K562 (cell line): ENCODE data around the gene ANO3.

ENCODE experiments used
- ADNP ChIP-seq: fragments of 200-800 bp; sonication (Bioruptor generic); IDR thresholded peaks from 2 replicates; pipeline ENCODE4 v1.6.1; 2016; ENCODE audit warnings: missing genetic modification characterization, missing compliant biosample characterization
- CBX8 ChIP-seq: fragments of 200-600 bp; sonication (generic); IDR thresholded peaks from 2 replicates; pipeline ENCODE4 v1.6.1; 2012; ENCODE audit warnings: borderline replicate concordance, mixed run types, low read depth, mild to moderate bottlenecking, moderate library complexity, mixed read lengths, low read length, control low read depth, inconsistent platforms; ENCODE audit not compliant: poor library complexity, severe bottlenecking; ENCODE audit errors: extremely low read depth
- DIDO1 ChIP-seq: fragments of 450-650 bp; IDR thresholded peaks from 2 replicates; pipeline ENCODE4 v1.6.1; 2016; ENCODE audit warnings: low read depth, missing biosample characterization, missing genetic modification characterization
- FOS ChIP-seq: IDR thresholded peaks from 3 replicates; pipeline ENCODE4 v1.6.1; 2011; ENCODE audit not compliant: insufficient read length; ENCODE audit errors: extremely low read depth
- GTF2F1 ChIP-seq: IDR thresholded peaks from 2 replicates; pipeline ENCODE4 v1.6.1; 2011; ENCODE audit warnings: low read depth, low read length, improper control_type of control experiment
- HDGF ChIP-seq: fragments of 450-650 bp; IDR thresholded peaks from 2 replicates; pipeline ENCODE4 v1.6.1; 2016
- KDM4B ChIP-seq, 2 experiments: fragments of 450-650 bp in 1 of 2; sonication (generic) in 1 of 2; IDR thresholded peaks; 2 replicates each; pipeline ENCODE4 v1.6.1; 2016 to 2017; ENCODE audit warnings: borderline replicate concordance in 2 of 2, antibody characterized with exemption in 1 of 2, low read depth in 1 of 2, mild to moderate bottlenecking in 1 of 2
- MECOM ChIP-seq: fragments of 250-450 bp; sonication (Bioruptor Pico); IDR thresholded peaks from 2 replicates; pipeline ENCODE4 v1.8.0; 2022; ENCODE audit warnings: inconsistent platforms
- MXI1 ChIP-seq: IDR thresholded peaks from 2 replicates; pipeline ENCODE4 v1.6.1; 2011; ENCODE audit warnings: low read depth, mild to moderate bottlenecking, improper control_type of control experiment, low read length
- NCOA4 ChIP-seq: fragments of 450-650 bp; IDR thresholded peaks from 2 replicates; pipeline ENCODE4 v1.6.1; 2018; ENCODE audit warnings: mild to moderate bottlenecking; ENCODE audit not compliant: partially characterized antibody
- TF ChIP-seq, protein P1 (sequence below), 3 experiments: IDR thresholded peaks in 2 of 3; conservative IDR thresholded peaks in 1 of 3; 2 replicates each; pipeline ENCODE4 v1.5.1; 2011 to 2012; ENCODE audit warnings: low read length in 3 of 3, mild to moderate bottlenecking in 3 of 3, control low read depth in 2 of 3, improper control_type of control experiment in 1 of 3, inconsistent platforms in 1 of 3, low read depth in 1 of 3, mixed read lengths in 1 of 3, moderate library complexity in 1 of 3; ENCODE audit not compliant: insufficient read depth in 2 of 3
- TF ChIP-seq, protein P2 (sequence below), 2 experiments: fragments of 450-650 bp in 1 of 2; sonication (generic) in 1 of 2; formaldehyde crosslinking; conservative IDR thresholded peaks; 2 replicates each; pipeline versions ENCODE4 v1.4.0 to v1.8.1; 2020 to 2022; ENCODE audit warnings: mild to moderate bottlenecking in 1 of 2, missing genetic modification reagents in 1 of 2
- TF ChIP-seq, protein P3 (sequence below): sonication (generic); formaldehyde crosslinking; IDR thresholded peaks from 2 replicates; pipeline ENCODE4 v1.5.0; 2020; ENCODE audit warnings: missing genetic modification reagents
- TF ChIP-seq, protein P4 (sequence below), 2 experiments: fragments of 450-650 bp; formaldehyde crosslinking in 1 of 2; IDR thresholded peaks; 2 replicates each; pipeline versions ENCODE4 v1.4.0 to v1.6.1; 2014 to 2020; ENCODE audit warnings: mild to moderate bottlenecking in 2 of 2, borderline replicate concordance in 1 of 2, low read depth in 1 of 2

DNA sequence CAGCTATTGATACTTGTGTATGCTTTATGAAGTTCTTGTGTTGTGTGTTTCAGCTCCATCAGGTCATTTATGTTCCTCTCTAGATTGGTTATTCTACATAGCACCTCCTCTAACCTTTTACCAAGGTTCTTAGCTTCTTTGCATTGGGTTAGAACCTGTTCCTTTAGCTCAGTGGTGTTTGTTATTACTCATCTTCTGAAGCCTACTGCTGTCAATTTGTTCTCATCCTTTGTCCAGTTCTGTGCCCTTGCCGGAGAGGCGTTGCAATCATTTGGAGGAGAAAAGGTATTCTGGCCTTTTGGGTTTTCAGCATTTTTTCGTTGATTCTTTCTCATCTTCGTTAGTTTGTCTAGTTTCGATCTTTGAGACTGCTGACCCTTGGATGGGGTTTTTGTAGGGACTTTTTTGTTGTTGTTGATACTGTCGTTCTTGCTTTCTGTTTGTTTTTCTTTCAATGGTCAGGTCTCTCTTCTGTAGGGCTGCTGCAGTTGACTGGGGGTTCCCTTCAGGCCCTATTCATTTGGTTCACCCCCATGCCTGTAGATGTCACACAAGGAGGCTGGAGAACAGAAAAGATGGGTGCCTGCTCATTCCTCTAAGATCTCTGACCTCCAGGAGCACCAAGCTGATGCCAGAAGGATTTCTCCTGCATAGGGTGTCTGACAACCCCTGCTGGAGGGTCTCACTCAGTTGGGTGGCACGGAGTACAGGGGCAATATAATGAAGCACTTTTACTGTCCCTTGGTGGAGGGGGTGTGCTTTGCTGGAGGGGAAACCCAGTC, 276.0 kb downstream of the ANO3 start:
- TF ChIP-seq, protein P1, sequence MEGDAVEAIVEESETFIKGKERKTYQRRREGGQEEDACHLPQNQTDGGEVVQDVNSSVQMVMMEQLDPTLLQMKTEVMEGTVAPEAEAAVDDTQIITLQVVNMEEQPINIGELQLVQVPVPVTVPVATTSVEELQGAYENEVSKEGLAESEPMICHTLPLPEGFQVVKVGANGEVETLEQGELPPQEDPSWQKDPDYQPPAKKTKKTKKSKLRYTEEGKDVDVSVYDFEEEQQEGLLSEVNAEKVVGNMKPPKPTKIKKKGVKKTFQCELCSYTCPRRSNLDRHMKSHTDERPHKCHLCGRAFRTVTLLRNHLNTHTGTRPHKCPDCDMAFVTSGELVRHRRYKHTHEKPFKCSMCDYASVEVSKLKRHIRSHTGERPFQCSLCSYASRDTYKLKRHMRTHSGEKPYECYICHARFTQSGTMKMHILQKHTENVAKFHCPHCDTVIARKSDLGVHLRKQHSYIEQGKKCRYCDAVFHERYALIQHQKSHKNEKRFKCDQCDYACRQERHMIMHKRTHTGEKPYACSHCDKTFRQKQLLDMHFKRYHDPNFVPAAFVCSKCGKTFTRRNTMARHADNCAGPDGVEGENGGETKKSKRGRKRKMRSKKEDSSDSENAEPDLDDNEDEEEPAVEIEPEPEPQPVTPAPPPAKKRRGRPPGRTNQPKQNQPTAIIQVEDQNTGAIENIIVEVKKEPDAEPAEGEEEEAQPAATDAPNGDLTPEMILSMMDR (IDR thresholded peaks at IDR 0.05 in 2 of 3, conservative IDR thresholded peaks at IDR 0.05 in 1 of 3; ENCODE audit: insufficient read depth in 2 of 3, low read depth in 1 of 3, low read length in 3 of 3): no peak
- TF ChIP-seq CBX8: no peak
- TF ChIP-seq ADNP: no peak
- no peak for TF ChIP-seq DIDO1 (tag)
- no peak for TF ChIP-seq MXI1
- no peak for TF ChIP-seq NCOA4
- no peak for TF ChIP-seq FOS
- TF ChIP-seq, protein P2, sequence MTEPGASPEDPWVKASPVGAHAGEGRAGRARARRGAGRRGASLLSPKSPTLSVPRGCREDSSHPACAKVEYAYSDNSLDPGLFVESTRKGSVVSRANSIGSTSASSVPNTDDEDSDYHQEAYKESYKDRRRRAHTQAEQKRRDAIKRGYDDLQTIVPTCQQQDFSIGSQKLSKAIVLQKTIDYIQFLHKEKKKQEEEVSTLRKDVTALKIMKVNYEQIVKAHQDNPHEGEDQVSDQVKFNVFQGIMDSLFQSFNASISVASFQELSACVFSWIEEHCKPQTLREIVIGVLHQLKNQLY (CRISPR knock-in tag; conservative IDR thresholded peaks at IDR 0.05): no peak
- TF ChIP-seq KDM4B (IDR thresholded peaks at IDR 0.05; ENCODE audit: borderline replicate concordance in 2 of 2, low read depth in 1 of 2): no peak
- no peak for TF ChIP-seq GTF2F1
- TF ChIP-seq, protein P3, sequence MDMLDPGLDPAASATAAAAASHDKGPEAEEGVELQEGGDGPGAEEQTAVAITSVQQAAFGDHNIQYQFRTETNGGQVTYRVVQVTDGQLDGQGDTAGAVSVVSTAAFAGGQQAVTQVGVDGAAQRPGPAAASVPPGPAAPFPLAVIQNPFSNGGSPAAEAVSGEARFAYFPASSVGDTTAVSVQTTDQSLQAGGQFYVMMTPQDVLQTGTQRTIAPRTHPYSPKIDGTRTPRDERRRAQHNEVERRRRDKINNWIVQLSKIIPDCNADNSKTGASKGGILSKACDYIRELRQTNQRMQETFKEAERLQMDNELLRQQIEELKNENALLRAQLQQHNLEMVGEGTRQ (CRISPR knock-in tag): no peak
- TF ChIP-seq, protein P4, sequence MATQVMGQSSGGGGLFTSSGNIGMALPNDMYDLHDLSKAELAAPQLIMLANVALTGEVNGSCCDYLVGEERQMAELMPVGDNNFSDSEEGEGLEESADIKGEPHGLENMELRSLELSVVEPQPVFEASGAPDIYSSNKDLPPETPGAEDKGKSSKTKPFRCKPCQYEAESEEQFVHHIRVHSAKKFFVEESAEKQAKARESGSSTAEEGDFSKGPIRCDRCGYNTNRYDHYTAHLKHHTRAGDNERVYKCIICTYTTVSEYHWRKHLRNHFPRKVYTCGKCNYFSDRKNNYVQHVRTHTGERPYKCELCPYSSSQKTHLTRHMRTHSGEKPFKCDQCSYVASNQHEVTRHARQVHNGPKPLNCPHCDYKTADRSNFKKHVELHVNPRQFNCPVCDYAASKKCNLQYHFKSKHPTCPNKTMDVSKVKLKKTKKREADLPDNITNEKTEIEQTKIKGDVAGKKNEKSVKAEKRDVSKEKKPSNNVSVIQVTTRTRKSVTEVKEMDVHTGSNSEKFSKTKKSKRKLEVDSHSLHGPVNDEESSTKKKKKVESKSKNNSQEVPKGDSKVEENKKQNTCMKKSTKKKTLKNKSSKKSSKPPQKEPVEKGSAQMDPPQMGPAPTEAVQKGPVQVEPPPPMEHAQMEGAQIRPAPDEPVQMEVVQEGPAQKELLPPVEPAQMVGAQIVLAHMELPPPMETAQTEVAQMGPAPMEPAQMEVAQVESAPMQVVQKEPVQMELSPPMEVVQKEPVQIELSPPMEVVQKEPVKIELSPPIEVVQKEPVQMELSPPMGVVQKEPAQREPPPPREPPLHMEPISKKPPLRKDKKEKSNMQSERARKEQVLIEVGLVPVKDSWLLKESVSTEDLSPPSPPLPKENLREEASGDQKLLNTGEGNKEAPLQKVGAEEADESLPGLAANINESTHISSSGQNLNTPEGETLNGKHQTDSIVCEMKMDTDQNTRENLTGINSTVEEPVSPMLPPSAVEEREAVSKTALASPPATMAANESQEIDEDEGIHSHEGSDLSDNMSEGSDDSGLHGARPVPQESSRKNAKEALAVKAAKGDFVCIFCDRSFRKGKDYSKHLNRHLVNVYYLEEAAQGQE (IDR thresholded peaks at IDR 0.05; ENCODE audit: borderline replicate concordance): no peak
- TF ChIP-seq, protein P4 (CRISPR knock-in tag; IDR thresholded peaks at IDR 0.05; ENCODE audit: low read depth): no peak
- no peak for TF ChIP-seq MECOM (CRISPR knock-in tag)
- no peak for TF ChIP-seq HDGF
